ENCODE data around the gene PIGS.

- TF ChIP-seq, protein P1, sequence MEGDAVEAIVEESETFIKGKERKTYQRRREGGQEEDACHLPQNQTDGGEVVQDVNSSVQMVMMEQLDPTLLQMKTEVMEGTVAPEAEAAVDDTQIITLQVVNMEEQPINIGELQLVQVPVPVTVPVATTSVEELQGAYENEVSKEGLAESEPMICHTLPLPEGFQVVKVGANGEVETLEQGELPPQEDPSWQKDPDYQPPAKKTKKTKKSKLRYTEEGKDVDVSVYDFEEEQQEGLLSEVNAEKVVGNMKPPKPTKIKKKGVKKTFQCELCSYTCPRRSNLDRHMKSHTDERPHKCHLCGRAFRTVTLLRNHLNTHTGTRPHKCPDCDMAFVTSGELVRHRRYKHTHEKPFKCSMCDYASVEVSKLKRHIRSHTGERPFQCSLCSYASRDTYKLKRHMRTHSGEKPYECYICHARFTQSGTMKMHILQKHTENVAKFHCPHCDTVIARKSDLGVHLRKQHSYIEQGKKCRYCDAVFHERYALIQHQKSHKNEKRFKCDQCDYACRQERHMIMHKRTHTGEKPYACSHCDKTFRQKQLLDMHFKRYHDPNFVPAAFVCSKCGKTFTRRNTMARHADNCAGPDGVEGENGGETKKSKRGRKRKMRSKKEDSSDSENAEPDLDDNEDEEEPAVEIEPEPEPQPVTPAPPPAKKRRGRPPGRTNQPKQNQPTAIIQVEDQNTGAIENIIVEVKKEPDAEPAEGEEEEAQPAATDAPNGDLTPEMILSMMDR (conservative IDR thresholded peaks at IDR 0.05 in 1 of 2, IDR thresholded peaks at IDR 0.05 in 1 of 2; ENCODE audit: low read depth in 1 of 2, low read length in 2 of 2) = no peak
- no peak for TF ChIP-seq EZH2 (IDR thresholded peaks at IDR 0.05; ENCODE audit: low read length, missing control alignments)
These were observed 65.2 kb downstream of the PIGS start, which contains the start of gene FOXN1 for GRCh38 chr17:28505986-28506665.
